ENCODE measurements around the gene ZNF121. TPM values are rescaled to one million over a fixed set of nuclear protein-coding genes. Genes with fewer than 3 reads are reported as not detected.

The ZNF121 gene
- total RNA-seq, 4 donors from 2014 or later = 10.1 to 21.0 (median 14.0) TPM

DNA sequence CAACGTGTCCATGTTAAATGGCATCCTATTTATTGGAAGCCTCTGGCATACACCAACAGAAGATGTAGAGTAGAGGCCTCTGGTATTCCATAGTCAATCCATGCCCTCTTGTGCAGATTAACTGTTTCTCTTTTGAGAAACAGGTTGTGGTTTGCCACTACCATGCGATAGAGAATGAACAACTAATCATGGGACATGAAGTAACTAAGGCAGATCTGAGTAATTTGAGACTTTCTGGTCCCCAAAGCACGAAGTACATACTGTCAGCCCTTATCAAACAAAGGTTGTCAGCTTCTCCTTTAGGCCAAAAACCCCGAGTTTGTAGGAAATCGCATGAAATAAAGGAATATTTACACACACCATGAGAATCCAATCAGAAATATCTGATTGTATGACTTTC, 3.6 kb downstream of the ZNF121 start:
- Histone ChIP-seq H3K27ac (no peak overlapping the region), H3K27me3 (no peaks in the 10 kb centered on the region), H3K36me3 (peaks cover 0 to 29% (median 4%) of the 10 kb centered on the region in 4 donors), H3K4me3 (no peak overlapping the region), H3K9me3 (peaks cover 34 to 46% of the 10 kb centered on the region in 2 donors), H3K4me1 (peaks cover 7 to 16% (median 9%) of the 10 kb centered on the region in 4 donors)
- TF ChIP-seq EP300 (IDR thresholded peaks at IDR 0.05; ENCODE audit: low read depth) (no peak), POLR2AphosphoS5 (IDR thresholded peaks at IDR 0.05) (no peak), POLR2A (IDR thresholded peaks at IDR 0.05) (no peak)
- TF ChIP-seq, protein P1, sequence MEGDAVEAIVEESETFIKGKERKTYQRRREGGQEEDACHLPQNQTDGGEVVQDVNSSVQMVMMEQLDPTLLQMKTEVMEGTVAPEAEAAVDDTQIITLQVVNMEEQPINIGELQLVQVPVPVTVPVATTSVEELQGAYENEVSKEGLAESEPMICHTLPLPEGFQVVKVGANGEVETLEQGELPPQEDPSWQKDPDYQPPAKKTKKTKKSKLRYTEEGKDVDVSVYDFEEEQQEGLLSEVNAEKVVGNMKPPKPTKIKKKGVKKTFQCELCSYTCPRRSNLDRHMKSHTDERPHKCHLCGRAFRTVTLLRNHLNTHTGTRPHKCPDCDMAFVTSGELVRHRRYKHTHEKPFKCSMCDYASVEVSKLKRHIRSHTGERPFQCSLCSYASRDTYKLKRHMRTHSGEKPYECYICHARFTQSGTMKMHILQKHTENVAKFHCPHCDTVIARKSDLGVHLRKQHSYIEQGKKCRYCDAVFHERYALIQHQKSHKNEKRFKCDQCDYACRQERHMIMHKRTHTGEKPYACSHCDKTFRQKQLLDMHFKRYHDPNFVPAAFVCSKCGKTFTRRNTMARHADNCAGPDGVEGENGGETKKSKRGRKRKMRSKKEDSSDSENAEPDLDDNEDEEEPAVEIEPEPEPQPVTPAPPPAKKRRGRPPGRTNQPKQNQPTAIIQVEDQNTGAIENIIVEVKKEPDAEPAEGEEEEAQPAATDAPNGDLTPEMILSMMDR (IDR thresholded peaks at IDR 0.05) = no peak
- no peak for DNase-seq
- in situ Hi-C loops (cut with MboI; ENCODE audit: low pct_ligation_motif_present in 1 of 4, low pct_unique_long_range_greater_than_20kb in 1 of 4, low sequenced_read_pairs in 3 of 4) = loop anchor here in 1 of 4 donors (25.0 kb wide), 1 partner anchor 443 kb away; the partner anchor contains the start of genes OR7G3 and ZNF317
- 84 to 100% methylated on average over 3 to 5 of the region's 5 CpGs for WGBS, 2 donors (ENCODE audit: low coverage in 1 of 2)
- intact Hi-C loops (cut with DNase I; ENCODE audit: low total_unique reads) = no loop called here

DNA sequence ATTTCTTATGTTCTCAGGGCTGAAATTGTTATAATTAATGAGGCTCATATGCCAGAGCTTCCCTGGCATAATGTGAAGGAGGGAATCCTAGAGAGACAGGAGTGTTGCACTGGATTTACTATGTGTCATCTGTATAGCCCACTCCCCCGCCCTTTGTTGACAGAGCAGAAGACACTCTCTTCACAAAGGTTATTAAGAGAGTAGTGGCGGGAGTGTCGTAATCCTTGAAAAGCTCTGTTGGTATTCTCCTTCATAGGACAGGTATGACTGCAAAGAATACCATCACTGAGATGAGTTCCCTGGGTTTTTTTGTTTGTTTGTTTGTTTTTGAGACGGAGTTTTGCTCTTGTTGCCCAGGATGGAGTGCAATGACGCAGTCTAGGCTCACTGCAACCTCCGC, 14.0 kb downstream of the ZNF121 start:
- in situ Hi-C loops (cut with MboI; ENCODE audit: low pct_ligation_motif_present in 1 of 4, low pct_unique_long_range_greater_than_20kb in 1 of 4, low sequenced_read_pairs in 3 of 4) = no loop called here
- DNase-seq = no peak
- no peaks in the 10 kb centered on the region for H3K4me1 ChIP-seq
- H3K27me3 ChIP-seq = no peaks in the 10 kb centered on the region
- 97% methylated on average over 4 to 6 of the region's 6 CpGs for WGBS, 2 donors (ENCODE audit: low coverage in 1 of 2)
- H3K9me3 ChIP-seq = peaks cover 91 to 99% of the 10 kb centered on the region in 2 donors
- H3K36me3 ChIP-seq = peaks cover 12 to 86% (median 50%) of the 10 kb centered on the region in 4 donors
- intact Hi-C loops (cut with DNase I; ENCODE audit: low total_unique reads) = no loop called here
- no peak for TF ChIP-seq POLR2A (IDR thresholded peaks at IDR 0.05)
- TF ChIP-seq POLR2AphosphoS5 (IDR thresholded peaks at IDR 0.05) = no peak
- TF ChIP-seq, protein P1 (IDR thresholded peaks at IDR 0.05) = no peak
- TF ChIP-seq EP300 (IDR thresholded peaks at IDR 0.05; ENCODE audit: low read depth) = no peak
- H3K27ac ChIP-seq = no peak overlapping the region
- no peak overlapping the region for H3K4me3 ChIP-seq

DNA sequence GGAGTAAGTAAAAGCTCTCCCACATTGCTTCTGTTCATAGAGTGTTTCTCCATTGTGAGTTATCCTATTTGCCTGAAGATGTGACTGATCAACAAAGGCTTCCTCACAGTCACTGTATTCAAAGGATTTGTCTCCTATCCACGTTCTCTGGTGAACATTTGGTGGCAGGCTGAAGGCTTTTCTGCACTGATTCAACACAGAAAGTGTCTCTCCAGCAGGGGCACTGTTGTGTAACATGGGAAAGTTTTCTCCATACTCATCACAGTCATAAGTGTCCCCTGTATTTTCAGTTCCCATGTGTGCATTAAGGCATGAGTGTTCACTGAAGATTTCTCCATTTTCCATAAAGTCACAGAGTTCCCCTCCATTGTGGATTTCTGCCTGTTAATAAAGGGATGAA, 17.6 kb downstream of the ZNF121 start:
- no peaks in the 10 kb centered on the region for H3K27me3 ChIP-seq
- peaks cover 97 to 100% of the 10 kb centered on the region in 2 donors for H3K9me3 ChIP-seq
- in situ Hi-C loops (cut with MboI; ENCODE audit: low pct_ligation_motif_present in 1 of 4, low pct_unique_long_range_greater_than_20kb in 1 of 4, low sequenced_read_pairs in 3 of 4) (no loop called here), intact Hi-C loops (cut with DNase I; ENCODE audit: low total_unique reads) (no loop called here)
- no peak for DNase-seq
- WGBS, 2 donors (ENCODE audit: low coverage in 1 of 2) = 100% methylated on average over 1 of the region's 1 CpG
- peaks cover 14 to 96% (median 52%) of the 10 kb centered on the region in 4 donors for H3K36me3 ChIP-seq
- no peaks in the 10 kb centered on the region for H3K4me1 ChIP-seq
- no peak overlapping the region for H3K27ac ChIP-seq
- TF ChIP-seq, protein P1 (IDR thresholded peaks at IDR 0.05) = no peak
- TF ChIP-seq EP300 (IDR thresholded peaks at IDR 0.05; ENCODE audit: low read depth) (no peak), POLR2A (IDR thresholded peaks at IDR 0.05) (no peak), POLR2AphosphoS5 (IDR thresholded peaks at IDR 0.05) (no peak)
- H3K4me3 ChIP-seq = no peak overlapping the region

DNA sequence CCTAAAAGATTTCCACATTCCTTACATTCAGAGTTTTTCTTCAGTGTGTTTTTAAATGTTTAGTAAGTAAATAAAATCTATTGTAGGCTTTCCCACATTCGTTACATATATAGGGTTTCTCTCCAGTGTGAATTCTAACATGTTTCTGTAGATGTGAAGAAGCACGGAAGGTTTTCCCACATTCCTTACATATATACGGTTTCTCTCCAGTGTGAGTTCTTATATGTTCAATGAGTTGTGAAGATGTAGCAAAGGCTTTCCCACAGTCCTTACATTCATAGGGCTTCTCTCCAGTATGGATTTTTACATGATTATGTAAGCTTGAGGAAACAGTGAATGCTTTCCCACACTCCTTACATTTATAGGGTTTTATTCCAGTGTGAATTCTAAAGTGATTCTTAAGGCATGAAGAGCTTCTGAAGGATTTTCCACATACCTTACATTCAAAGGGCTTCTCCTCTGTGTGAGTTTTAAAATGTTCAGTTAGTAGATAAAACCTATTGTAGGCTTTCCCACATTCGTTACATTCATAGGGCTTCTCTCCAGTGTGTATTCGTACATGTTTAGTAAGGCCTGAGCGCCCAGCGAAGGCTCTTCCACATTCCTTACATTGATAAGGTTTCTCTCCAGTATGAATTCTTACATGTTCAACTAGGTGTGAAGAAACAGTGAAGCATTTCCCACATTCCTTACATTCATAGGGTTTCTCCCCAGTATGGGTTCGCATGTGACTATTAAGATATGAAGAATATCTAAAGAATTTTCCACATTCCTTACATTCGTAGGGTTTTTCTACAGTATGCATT, 18.2 kb downstream of the ZNF121 start:
- no peak for DNase-seq
- Histone ChIP-seq H3K27ac (no peak overlapping the region), H3K4me3 (no peak overlapping the region), H3K27me3 (no peaks in the 10 kb centered on the region), H3K4me1 (no peaks in the 10 kb centered on the region), H3K9me3 (peaks cover 97 to 100% of the 10 kb centered on the region in 2 donors), H3K36me3 (peaks cover 14 to 96% (median 52%) of the 10 kb centered on the region in 4 donors)
- TF ChIP-seq EP300 (IDR thresholded peaks at IDR 0.05; ENCODE audit: low read depth) (no peak), POLR2A (IDR thresholded peaks at IDR 0.05) (no peak), POLR2AphosphoS5 (IDR thresholded peaks at IDR 0.05) (no peak)
- TF ChIP-seq, protein P1 (IDR thresholded peaks at IDR 0.05) = no peak
- 97 to 100% methylated on average over 9 of the region's 9 CpGs for WGBS, 2 donors (ENCODE audit: low coverage in 1 of 2)
- in situ Hi-C loops (cut with MboI; ENCODE audit: low pct_ligation_motif_present in 1 of 4, low pct_unique_long_range_greater_than_20kb in 1 of 4, low sequenced_read_pairs in 3 of 4) (no loop called here), intact Hi-C loops (cut with DNase I; ENCODE audit: low total_unique reads) (no loop called here)
